HG03039 (cell line): ENCODE results near the gene VIP.
"Not testable (repeated sequence)": the region's sequence is repeated elsewhere in the genome, so short reads cannot be mapped to it uniquely, and the experiment has no call there.

Experiments
- ATAC-seq: cut with Tn5 transposase; IDR thresholded peaks from one replicate; pipeline ENCODE4 v1.9.1; 2021; ENCODE audit warnings: mild to moderate bottlenecking, moderate library complexity; ENCODE audit not compliant: unreplicated experiment

Gene VIP

GRCh38 chr6:152750694-152751093 lies at the start of gene VIP:
TSS of gene VIP (plus strand) at chr6:152750797. CDS start at chr6:152752178, 1,381 bp downstream.
- no peak for ATAC-seq

GRCh38 chr6:152701081-152701862 lies 49.3 kb upstream of the VIP start:
- ATAC-seq: no peak

- ATAC-seq: no peak
Measured at GRCh38 chr6:152701863-152702401, 48.7 kb upstream of the VIP start.

GRCh38 chr6:152703750-152704149 lies 46.8 kb upstream of the VIP start:
- ATAC-seq: not testable (repeated sequence)

DNA sequence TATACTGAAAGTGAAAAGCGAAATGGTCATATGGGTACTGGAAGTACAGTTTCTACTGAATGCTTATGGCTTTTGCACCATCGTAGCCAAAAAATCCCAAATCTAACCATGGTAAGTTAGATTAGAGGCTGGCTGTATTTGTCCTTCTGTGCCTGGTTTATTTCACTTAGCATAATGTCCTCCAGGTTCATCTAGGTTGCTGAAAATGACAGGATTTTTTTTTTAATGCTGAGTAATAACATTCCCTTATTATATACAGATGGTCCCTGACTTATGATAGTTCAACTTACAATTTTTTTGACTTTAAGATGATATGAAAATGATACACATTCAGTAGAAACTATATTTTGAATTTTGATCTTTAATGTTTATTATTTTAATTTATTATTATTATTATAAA lies 45.3 kb upstream of the VIP start:
- no peak for ATAC-seq

DNA sequence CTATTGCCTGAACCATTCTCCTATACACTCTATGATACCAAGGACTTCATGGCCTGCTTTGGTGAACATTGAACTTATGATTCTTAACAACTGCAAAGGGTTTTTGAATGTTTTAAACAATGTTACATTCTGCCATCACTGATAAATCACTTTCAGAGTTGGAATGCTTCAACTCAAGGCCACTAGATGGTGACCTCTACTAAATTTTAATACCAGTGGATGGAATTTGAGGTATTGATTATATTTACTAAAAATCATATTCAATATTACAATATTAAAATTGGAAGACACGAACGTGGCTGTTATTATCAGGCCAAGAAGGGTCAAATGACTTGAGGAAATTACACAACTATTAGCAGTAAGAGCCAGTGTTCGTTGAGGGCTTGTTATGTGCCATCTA lies 34.3 kb upstream of the VIP start:
- no peak for ATAC-seq

- ATAC-seq: no peak
Measured at GRCh38 chr6:152720974-152721373, 29.6 kb upstream of the VIP start.

- no peak for ATAC-seq
Measured at GRCh38 chr6:152721956-152722355, 28.6 kb upstream of the VIP start.

DNA sequence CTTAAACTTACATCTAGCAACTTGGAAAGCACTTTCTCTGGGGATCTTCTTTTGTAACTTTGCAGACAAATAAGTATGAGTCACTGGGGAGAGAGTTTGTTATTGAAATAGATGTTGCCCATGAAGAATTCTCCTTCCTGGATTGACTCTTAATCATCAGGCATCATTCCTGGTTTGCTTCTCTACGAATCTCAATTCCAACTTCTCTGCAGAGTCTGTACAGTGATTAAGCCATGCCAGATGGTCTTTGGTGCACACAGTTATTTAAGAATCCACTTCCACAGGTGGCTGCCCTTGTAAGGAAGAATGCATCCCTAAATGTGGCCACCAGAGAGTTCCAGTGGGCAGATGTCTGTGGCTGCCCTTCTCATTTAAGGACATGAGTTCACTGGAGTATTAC lies 27.2 kb upstream of the VIP start:
- no peak for ATAC-seq

DNA sequence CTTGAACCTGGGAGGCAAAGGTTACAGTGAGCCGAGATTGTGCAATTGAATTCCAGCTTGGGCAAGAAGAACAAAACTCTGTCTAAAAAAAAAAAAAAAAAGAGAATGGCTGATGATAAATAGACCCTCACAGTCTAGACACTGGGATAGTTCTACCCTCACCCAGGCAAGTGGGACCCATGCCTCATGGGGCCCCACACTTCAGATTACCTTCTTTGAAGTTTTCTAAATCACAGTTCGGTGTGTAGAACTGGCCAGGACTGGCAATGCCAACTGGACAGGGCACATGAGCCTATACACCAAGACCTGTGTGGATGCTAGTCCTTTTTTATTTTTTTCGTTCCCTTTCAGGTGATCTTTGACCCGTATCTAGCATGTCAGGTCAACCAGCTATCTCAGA lies 24.3 kb upstream of the VIP start:
- no peak for ATAC-seq

DNA sequence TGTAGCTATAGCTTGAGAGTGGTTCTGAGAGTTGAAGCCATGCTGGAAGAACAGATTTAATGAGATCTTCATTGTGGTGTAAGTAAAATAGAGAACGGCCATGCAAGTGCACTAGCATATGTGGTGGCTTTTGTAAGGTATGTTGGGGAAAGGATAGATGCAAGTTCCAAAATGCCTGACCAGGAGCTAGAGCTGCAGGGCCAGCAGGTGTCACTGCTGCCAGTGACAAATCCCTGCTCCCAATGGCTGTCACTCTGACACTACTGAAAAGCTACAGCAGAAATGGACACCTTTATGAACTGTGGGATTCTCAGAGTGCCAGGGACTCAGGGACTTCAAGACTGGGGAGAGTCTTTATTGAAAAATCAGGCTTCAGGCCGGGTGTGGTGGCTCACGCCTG lies 23.1 kb upstream of the VIP start:
- no peak for ATAC-seq

DNA sequence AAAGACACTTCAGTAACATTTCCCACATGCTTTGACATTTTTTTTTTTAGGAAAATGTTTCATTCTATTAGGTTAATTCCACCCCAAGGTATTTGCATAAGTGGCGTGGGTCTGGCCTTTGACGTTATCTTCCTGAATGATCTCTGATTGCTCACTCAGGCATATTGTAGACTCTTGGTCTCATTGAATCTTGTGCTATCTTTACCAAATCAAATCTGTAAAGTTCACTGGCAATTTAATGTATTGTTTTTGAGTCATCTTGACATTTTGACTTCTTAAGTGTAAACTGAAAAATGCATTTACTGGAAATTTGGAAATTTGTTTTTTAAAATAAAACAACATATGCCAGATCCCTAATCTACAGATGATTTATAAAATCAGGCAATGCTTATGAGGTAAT lies 16.0 kb upstream of the VIP start:
- ATAC-seq: no peak

DNA sequence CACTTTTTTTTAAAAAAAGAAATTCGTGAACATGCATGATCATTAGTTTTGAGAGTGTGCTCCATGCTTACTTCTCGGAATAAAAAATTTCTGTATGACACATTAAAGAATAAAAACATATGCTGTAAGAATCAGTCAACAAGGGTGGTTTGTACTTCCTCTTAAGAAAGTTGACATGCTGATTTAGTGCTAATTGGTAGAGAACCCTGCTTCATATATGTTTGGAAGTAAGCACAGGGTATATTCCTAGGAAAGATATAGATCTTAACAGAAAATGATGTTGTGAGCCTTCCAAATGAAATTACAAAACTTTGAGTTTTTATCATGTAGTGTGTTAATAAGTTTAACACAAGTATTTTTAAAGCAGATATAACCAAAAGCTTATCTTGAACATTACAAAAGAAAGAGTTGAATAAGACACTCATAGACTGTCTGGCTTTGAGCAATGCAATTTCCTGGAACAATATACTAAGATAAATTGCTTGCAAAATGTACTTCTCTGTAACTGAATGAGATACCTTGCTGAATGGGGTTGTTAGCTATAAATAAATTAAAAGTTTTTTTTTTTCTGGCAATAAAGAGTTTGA lies 13.8 kb upstream of the VIP start:
- ATAC-seq: no peak

GRCh38 chr6:152745509-152746171 lies 5.0 kb upstream of the VIP start:
- no peak for ATAC-seq

GRCh38 chr6:152746172-152746553 lies 4.4 kb upstream of the VIP start:
- no peak for ATAC-seq

GRCh38 chr6:152748843-152749242 lies 1.8 kb upstream of the VIP start:
- ATAC-seq: no peak

- no peak for ATAC-seq
Measured at GRCh38 chr6:152749336-152749735, 1.3 kb upstream of the VIP start.

GRCh38 chr6:152765331-152765730 lies 14.7 kb downstream of the VIP start:
- no peak for ATAC-seq

- no peak for ATAC-seq
Measured at GRCh38 chr6:152769159-152769558, 18.6 kb downstream of the VIP start.

DNA sequence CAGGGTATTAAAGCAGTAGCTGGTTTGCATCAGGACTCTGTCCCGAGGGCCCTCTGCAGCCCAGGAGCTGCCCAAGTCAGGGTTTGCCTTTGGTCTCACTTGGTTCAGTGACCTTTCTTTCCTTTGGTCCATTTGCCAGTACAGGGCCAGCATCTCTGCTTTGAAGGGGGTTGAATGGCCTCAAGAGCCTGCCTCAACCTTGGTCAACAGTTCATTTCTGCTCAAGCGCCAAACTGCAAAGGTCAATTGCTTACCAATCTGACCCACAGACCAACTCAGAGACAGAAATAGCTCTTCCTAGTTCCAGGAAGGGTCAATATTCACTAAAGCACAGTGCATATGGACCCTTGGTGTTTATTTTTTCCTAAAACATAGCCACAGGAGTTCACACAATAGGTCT lies 19.4 kb downstream of the VIP start:
- no peak for ATAC-seq

GRCh38 chr6:152771061-152771687 lies 20.6 kb downstream of the VIP start:
- no peak for ATAC-seq
